Body of pancreas (tissue), 4 donors: ENCODE measurements around the gene PANK1. TPM values are rescaled to one million over a fixed set of nuclear protein-coding genes. Genes with fewer than 3 reads are reported as not detected.
"Not testable (repeated sequence)": the region's sequence is repeated elsewhere in the genome, so short reads cannot be mapped to it uniquely, and the experiment has no call there.

Experiments
- ATAC-seq: fragments of 150-250 bp; one replicate; pipeline ENCODE4 v1.9.1; 2016
- DNase-seq, 4 donors: peaks; one replicate each; pipeline ENCODE4 v3.0.0-alpha.2; 2019
- H3K27ac ChIP-seq, 4 donors: fragments of 200-600 bp; sonication (generic); 1 replicate in 3 of 4; 2 replicates in 1 of 4; pipeline versions ENCODE4 v1.5.1 to v1.6.1; 2016 to 2019; ENCODE audit warnings: mild to moderate bottlenecking in 1 of 4, mixed read lengths in 1 of 4, moderate library complexity in 1 of 4
- H3K27me3 ChIP-seq, 2 donors: fragments of 200-600 bp; sonication (generic); one replicate each; pipeline ENCODE4 v1.6.0; 2016; ENCODE audit warnings: mild to moderate bottlenecking in 1 of 2
- H3K36me3 ChIP-seq, 2 donors: fragments of 200-600 bp; sonication (generic); replicated peaks in 1 of 2; 2 replicates each; pipeline ENCODE4 v1.5.1; 2016; ENCODE audit warnings: low read depth in 2 of 2; ENCODE audit not compliant: insufficient read depth in 1 of 2
- H3K4me1 ChIP-seq: fragments of 200-600 bp; sonication (generic); one replicate; pipeline ENCODE4 v1.6.0; 2016
- H3K4me3 ChIP-seq, 2 donors: fragments of 200-600 bp; sonication (generic); 1 replicate in 1 of 2; 2 replicates in 1 of 2; pipeline ENCODE4 v1.5.1; 2016 to 2019
- H3K9me3 ChIP-seq, 3 donors: fragments of 200-600 bp; sonication (generic); 1 replicate in 2 of 3; 2 replicates in 1 of 3; pipeline ENCODE4 v1.5.1; 2016
- POLR2A ChIP-seq, 3 donors: fragments of 450-650 bp; IDR thresholded peaks; one replicate each; pipeline ENCODE4 v1.6.1; 2016; ENCODE audit warnings: antibody characterized with exemption in 3 of 3, mild to moderate bottlenecking in 2 of 3
- WGBS, 2 donors: methylation state at CpG; one replicate each; pipeline ENCODE4 v1.1.5; 2017; 5-methylcytosine and 5-hydroxymethylcytosine counted together
- intact Hi-C: fragments of 100-400 bp; cut with DNase I; formaldehyde crosslinking; loops from one replicate; pipeline ENCODE4 v1.15.1; 2023
- total RNA-seq, 2 donors: library from RNA; depleted of rRNA; stranded (reverse); fragments of >200 nt; gene quantifications; one replicate each; pipeline ENCODE4 v1.1.0, GENCODE V29; 2016
- TF ChIP-seq, protein P1 (sequence below), 7 experiments: fragments of 450-650 bp in 4 of 7; fragments of 200-600 bp in 3 of 7; sonication (generic) in 3 of 7; IDR thresholded peaks; one replicate each; pipeline ENCODE4 v1.5.1; 2016 to 2019; ENCODE audit warnings: antibody characterized with exemption in 7 of 7

PANK1 gene
- total RNA-seq, 2 donors from 2014 or later = 2.6 to 3.0 TPM

DNA sequence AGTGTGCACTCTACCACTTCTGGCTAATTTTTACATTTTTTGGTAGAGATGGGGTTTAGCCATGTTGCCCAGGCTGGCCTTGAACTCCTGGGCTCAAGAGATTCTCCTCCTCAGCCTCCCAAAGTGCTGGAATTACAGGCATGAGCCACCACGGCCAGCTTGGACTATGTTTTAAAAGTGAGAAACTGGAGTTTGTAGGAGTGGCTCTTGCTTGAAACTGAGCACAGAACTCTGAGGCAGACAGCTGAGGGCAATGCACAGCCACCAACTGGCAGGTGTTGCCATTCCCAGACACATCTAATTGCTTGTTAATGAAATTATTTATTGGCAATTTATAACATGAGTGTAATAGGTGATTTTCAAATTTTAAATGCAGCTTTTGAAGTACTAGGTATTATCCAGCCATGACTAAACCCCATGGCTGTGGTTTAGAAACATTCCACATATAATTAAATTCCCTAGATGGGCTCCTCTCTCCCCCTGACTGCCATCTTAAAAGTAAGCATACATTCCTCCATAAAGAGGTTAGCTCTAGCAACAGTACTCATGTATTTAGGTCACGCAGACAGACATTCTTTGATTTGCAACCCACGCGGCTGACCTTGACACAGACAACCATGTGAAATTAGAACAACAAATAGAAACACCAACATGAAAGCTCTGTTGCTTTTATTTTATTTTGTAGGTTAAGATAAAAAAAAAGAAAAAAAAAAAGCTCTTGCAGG lies 19.8 kb downstream of the PANK1 start:
- intact Hi-C loops = no loop called here
- Histone ChIP-seq H3K36me3 (no peaks in the 10 kb centered on the region), H3K4me3 (no peak overlapping the region), H3K27ac (no peak overlapping the region), H3K9me3 (peaks cover 0 to 4% (median 0%) of the 10 kb centered on the region in 3 donors), H3K4me1 (no peaks in the 10 kb centered on the region), H3K27me3 (no peaks in the 10 kb centered on the region)
- TF ChIP-seq POLR2A (IDR thresholded peaks at IDR 0.05) = no peak
- TF ChIP-seq, protein P1, sequence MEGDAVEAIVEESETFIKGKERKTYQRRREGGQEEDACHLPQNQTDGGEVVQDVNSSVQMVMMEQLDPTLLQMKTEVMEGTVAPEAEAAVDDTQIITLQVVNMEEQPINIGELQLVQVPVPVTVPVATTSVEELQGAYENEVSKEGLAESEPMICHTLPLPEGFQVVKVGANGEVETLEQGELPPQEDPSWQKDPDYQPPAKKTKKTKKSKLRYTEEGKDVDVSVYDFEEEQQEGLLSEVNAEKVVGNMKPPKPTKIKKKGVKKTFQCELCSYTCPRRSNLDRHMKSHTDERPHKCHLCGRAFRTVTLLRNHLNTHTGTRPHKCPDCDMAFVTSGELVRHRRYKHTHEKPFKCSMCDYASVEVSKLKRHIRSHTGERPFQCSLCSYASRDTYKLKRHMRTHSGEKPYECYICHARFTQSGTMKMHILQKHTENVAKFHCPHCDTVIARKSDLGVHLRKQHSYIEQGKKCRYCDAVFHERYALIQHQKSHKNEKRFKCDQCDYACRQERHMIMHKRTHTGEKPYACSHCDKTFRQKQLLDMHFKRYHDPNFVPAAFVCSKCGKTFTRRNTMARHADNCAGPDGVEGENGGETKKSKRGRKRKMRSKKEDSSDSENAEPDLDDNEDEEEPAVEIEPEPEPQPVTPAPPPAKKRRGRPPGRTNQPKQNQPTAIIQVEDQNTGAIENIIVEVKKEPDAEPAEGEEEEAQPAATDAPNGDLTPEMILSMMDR (IDR thresholded peaks at IDR 0.05) = no peak
- 66 to 67% methylated on average over 4 of the region's 4 CpGs for WGBS, 2 donors
- no peak for ATAC-seq
- DNase-seq = no peak

DNA sequence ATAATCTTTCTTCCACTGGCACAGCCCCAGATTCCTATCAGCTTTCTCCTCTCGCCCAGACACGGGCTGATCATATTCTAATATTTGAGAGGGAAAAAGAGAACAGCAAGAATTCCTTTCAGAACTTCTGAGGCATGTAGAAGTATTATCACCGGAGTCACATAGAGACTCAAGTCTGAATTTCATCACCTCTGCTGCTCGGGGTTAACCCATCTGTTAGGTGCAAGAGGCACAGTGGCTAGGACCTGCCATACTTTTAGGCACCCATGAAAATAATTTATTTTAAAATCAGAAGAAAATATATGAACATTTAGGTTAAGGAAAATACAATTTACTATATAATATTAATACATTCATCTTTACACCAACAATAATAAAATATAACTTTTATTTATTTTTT lies 21.0 kb downstream of the PANK1 start:
- Histone ChIP-seq H3K27me3 (no peaks in the 10 kb centered on the region), H3K4me3 (no peak overlapping the region), H3K4me1 (no peaks in the 10 kb centered on the region), H3K36me3 (no peaks in the 10 kb centered on the region), H3K27ac (no peak overlapping the region), H3K9me3 (peaks cover 0 to 7% (median 0%) of the 10 kb centered on the region in 3 donors)
- TF ChIP-seq, protein P1 (IDR thresholded peaks at IDR 0.05) = no peak
- no peak for TF ChIP-seq POLR2A (IDR thresholded peaks at IDR 0.05)
- DNase-seq (no peak), ATAC-seq (no peak)
- intact Hi-C loops = no loop called here
- 90 to 95% methylated on average over 4 of the region's 4 CpGs for WGBS, 2 donors

DNA sequence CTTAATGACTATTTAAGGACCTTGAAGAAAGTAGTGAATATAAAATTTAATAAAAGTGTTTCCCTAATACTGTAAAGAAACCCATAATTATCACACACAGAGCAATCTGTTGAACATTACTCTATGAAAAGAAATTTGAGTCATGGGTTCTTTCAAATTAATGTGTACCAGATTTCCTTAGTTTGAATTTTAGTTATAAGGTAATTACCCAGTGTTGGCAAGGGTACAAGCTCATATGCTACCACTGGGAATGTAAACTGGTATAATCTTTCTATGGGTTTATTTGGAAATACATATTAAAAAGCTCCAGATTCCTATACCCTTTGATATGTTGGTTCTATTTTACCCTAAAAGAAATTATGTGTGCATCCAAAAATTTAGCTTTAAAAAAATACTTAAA lies 22.9 kb downstream of the PANK1 start:
- H3K9me3 ChIP-seq = peaks cover 0 to 7% (median 0%) of the 10 kb centered on the region in 3 donors
- H3K27me3 ChIP-seq = no peaks in the 10 kb centered on the region
- DNase-seq = no peak
- no peak overlapping the region for H3K4me3 ChIP-seq
- ATAC-seq = no peak
- intact Hi-C loops = no loop called here
- TF ChIP-seq, protein P1 (IDR thresholded peaks at IDR 0.05) = no peak
- TF ChIP-seq POLR2A (IDR thresholded peaks at IDR 0.05) = no peak
- H3K36me3 ChIP-seq = no peaks in the 10 kb centered on the region
- no peaks in the 10 kb centered on the region for H3K4me1 ChIP-seq
- no peak overlapping the region for H3K27ac ChIP-seq

DNA sequence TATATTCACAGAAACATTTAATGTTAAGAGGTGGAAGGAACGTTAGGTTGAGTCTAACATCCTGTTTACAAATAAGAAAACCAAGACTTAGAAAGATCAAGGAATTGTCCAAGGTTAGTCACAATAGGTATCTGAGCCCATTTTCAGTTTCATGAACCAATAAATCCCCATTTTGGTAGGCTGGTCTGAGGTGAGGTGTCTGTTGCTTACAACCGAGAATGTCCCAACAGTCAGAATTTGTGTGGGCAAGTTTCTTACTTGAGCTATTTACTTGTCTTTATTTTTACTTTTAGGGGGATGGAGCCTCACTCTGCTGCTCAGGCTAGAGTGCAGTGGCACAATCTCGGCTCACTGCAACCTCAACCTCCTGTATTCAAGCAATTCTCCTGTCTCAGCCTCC lies 23.6 kb downstream of the PANK1 start:
- 88 to 91% methylated on average over 3 of the region's 3 CpGs for WGBS, 2 donors

DNA sequence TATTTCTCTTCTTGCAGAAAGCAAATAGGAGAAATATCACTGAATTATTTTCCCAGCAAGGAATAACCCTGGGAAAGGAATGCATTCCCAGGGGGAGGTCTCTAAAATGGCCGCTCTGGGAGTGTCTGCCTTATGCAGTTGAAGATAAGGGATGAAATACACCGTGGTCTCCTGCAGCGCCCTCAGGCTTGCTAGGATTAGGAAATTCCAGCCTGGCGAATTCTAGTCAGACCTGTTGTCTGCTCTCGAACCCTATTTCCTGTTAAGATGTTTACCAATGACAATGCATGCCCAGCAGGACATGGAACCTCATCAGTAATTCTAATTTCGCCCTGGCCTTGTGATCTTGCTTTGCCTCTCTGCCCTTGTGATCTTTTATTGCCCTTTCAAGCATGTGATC lies 24.7 kb downstream of the PANK1 start:
- 93 to 95% methylated on average over 5 to 6 of the region's 6 CpGs for WGBS, 2 donors
- H3K36me3 ChIP-seq, H3K9me3 ChIP-seq, H3K27me3 ChIP-seq, DNase-seq, H3K4me1 ChIP-seq, intact Hi-C loops, H3K4me3 ChIP-seq, H3K27ac ChIP-seq, ATAC-seq: not testable (repeated sequence)

More for the DNA sequence above, 23.6 kb downstream of the PANK1 start:
- H3K4me1 ChIP-seq = no peaks in the 10 kb centered on the region
- no peak overlapping the region for H3K27ac ChIP-seq
- no peaks in the 10 kb centered on the region for H3K36me3 ChIP-seq
- ATAC-seq = no peak
- H3K27me3 ChIP-seq = no peaks in the 10 kb centered on the region
- peaks cover 0 to 7% (median 0%) of the 10 kb centered on the region in 3 donors for H3K9me3 ChIP-seq
- no peak for TF ChIP-seq POLR2A (IDR thresholded peaks at IDR 0.05)
- TF ChIP-seq, protein P1 (IDR thresholded peaks at IDR 0.05) = no peak
- no peak overlapping the region for H3K4me3 ChIP-seq
- intact Hi-C loops = no loop called here
- DNase-seq = no peak
